Activated CD8-positive, alpha-beta memory T cell treated with anti-CD3 and anti-CD28 coated beads, Interleukin-2, amount 10 ng/mL, durations not matched to agents 7 days and 5 days (primary cell): ENCODE measurements around the gene PDE4D. TPM values are rescaled to one million over a fixed set of nuclear protein-coding genes. Genes with fewer than 3 reads are reported as not detected.
"Not testable (repeated sequence)": the region's sequence is repeated elsewhere in the genome, so short reads cannot be mapped to it uniquely, and the experiment has no call there.

Experiments
- ATAC-seq: fragments of 150-1000 bp; cut with Tn5 transposase; one replicate; pipeline ENCODE4 v1.10.0; 2021; ENCODE audit warnings: moderate library complexity
- CTCF ChIA-PET: fragments of 350-600 bp; sonication (Branson Sonifier 250); formaldehyde crosslinking; loops from one replicate; lab custom pipeline; 2021; ENCODE audit warnings: antibody characterized with exemption; lab: Charles Lee
- DNase-seq: peaks from one replicate; pipeline ENCODE4 v3.0.0-alpha.2; 2020
- H3K27ac Mint-ChIP-seq: one replicate; pipeline ENCODE4 v1.8.0; 2021; ENCODE audit warnings: mild to moderate bottlenecking, mixed read lengths
- H3K27me3 Mint-ChIP-seq: one replicate; pipeline ENCODE4 v1.8.0; 2021; ENCODE audit warnings: mixed read lengths
- H3K36me3 Mint-ChIP-seq: one replicate; pipeline ENCODE4 v1.8.0; 2021; ENCODE audit warnings: mild to moderate bottlenecking, mixed read lengths
- H3K4me1 Mint-ChIP-seq: one replicate; pipeline ENCODE4 v1.8.0; 2021; ENCODE audit warnings: mixed read lengths
- H3K4me3 Mint-ChIP-seq: one replicate; pipeline ENCODE4 v1.8.0; 2021; ENCODE audit warnings: mild to moderate bottlenecking, moderate library complexity, mixed read lengths
- H3K9me3 Mint-ChIP-seq: one replicate; pipeline ENCODE4 v1.8.0; 2022; ENCODE audit warnings: low read depth, mixed read lengths
- total RNA-seq, 2 experiments: library from RNA; stranded (reverse); gene quantifications; one replicate each; pipeline ENCODE4 v1.2.3, GENCODE V29; 2021

Gene PDE4D
- total RNA-seq, 2 experiments from 2014 or later, result 59.3 to 66.2 TPM

- Mint-ChIP-seq H3K4me1 (peaks cover 35% of the 10 kb centered on the region), H3K4me3 (no peak overlapping the region), H3K27ac (no peak overlapping the region), H3K36me3 (peaks cover 13% of the 10 kb centered on the region), H3K9me3 (no peaks in the 10 kb centered on the region), H3K27me3 (no peaks in the 10 kb centered on the region)
- no peak for ATAC-seq
- no peak for DNase-seq
- CTCF ChIA-PET, result interaction anchor here (1.1 kb wide), 1 partner anchor 175 kb away, joined by 3 read pairs; no protein-coding TSS in a partner anchor
Measured at GRCh38 chr5:59001154-59001553, 892.4 kb downstream of the PDE4D start.

DNA sequence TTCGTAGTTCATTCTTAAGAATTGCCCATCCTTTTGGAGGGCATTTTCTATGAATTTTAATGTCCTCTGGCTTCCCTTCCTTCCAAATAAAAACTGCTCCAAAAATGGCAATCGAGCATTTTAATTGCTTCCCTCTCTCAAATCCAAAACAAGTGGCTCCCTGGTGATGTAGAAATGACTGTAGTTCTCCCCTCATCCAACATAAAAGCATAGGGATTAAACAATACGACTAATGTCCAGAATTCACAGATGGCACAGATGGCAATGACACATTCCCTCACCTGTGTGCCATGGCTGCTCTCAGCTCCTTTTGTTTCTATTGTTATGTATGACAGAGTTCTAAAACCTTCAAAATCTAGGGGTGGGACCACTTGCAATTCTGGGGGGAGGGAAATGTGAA is 893.3 kb downstream of the PDE4D start:
- no peaks in the 10 kb centered on the region for H3K27me3 Mint-ChIP-seq
- peaks cover 35% of the 10 kb centered on the region for H3K4me1 Mint-ChIP-seq
- ATAC-seq (no peak), DNase-seq (no peak)
- no peak overlapping the region for H3K27ac Mint-ChIP-seq
- H3K9me3 Mint-ChIP-seq, result no peaks in the 10 kb centered on the region
- no peak overlapping the region for H3K4me3 Mint-ChIP-seq
- CTCF ChIA-PET, result no interaction called here
- peaks cover 15% of the 10 kb centered on the region for H3K36me3 Mint-ChIP-seq

GRCh38 chr5:58999804-59000203 is 893.7 kb downstream of the PDE4D start:
- CTCF ChIA-PET, result no interaction called here
- Mint-ChIP-seq H3K36me3 (peaks cover 15% of the 10 kb centered on the region), H3K27ac (no peak overlapping the region), H3K27me3 (no peaks in the 10 kb centered on the region), H3K9me3 (no peaks in the 10 kb centered on the region), H3K4me1 (peaks cover 32% of the 10 kb centered on the region), H3K4me3 (no peak overlapping the region)
- no peak for DNase-seq
- no peak for ATAC-seq

DNA sequence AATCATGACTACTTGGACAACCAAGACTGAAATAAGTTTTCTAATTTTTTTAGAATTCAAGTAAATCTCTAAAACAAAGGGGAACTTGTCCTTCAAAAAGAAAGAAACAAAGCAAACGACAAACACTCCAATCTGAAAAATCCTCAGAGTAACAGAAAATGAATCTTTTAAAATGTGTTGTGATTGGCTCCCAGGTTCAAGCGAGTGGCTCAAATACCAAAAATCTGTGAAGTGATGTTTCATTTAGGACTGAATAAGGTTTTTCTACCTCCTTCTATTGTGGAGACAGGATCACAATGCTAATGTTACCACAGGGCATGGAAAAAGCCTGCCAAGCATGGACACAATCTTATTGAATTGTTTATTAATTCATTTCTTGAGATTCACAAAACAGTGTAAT is 895.0 kb downstream of the PDE4D start:
- no peak overlapping the region for H3K27ac Mint-ChIP-seq
- no peak overlapping the region for H3K4me3 Mint-ChIP-seq
- ATAC-seq (no peak), DNase-seq (no peak)
- CTCF ChIA-PET, result interaction anchor here (0.8 kb wide), 1 partner anchor 15 kb away, joined by 3 read pairs; no protein-coding TSS in a partner anchor
- H3K36me3 Mint-ChIP-seq, result peaks cover 12% of the 10 kb centered on the region
- peaks cover 28% of the 10 kb centered on the region for H3K4me1 Mint-ChIP-seq
- no peaks in the 10 kb centered on the region for H3K9me3 Mint-ChIP-seq
- H3K27me3 Mint-ChIP-seq, result no peaks in the 10 kb centered on the region

DNA sequence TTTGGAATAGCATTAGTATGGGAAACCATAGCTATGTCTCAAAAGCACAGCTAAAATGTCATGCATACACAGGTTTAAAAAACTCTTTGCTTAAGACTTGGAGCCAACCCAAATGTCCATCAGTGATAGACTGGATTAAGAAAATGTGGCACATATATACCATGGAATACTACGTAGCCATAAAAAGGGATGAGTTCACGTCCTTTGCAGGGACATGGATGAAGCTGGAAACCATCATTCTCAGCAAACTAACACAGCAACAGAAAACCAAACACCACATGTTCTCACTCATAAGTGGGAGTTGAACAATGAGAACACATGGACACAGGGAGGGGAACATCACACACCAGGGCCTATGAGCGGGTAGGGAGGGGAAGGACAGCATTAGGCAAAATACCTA is 897.7 kb downstream of the PDE4D start:
- Mint-ChIP-seq H3K27ac (peak overlapping the region; percentile 38), H3K36me3 (peaks cover 23% of the 10 kb centered on the region), H3K4me1 (peaks cover 15% of the 10 kb centered on the region)
- not testable (repeated sequence) for H3K9me3 Mint-ChIP-seq, DNase-seq, H3K27me3 Mint-ChIP-seq, H3K4me3 Mint-ChIP-seq, ATAC-seq
- CTCF ChIA-PET, result interaction anchor here (0.7 to 1.1 kb wide), 4 partner anchors 11 to 105 kb away, joined by 3 read pairs; no protein-coding TSS in a partner anchor

DNA sequence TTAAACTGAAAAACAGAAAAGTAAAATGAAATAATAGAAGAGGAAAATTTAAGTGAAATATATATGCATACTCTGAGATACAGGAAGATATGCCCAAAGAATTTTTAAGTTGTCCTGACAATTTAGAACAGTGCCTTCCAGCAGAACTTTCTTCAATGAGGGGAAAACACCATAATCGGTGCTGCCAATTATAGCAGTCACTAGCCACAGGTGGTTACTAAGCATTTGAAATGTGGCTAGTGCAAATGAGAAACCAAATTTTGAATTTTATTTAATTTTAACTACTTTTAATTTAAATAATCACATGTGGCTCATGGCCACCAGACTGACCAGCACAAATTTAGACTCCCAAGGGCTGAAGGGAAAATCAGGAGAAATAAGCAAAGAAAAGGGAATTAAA is 900.1 kb downstream of the PDE4D start:
- H3K4me3 Mint-ChIP-seq, result no peak overlapping the region
- ATAC-seq, result no peak
- no peak for DNase-seq
- H3K36me3 Mint-ChIP-seq, result peaks cover 34% of the 10 kb centered on the region
- no peak overlapping the region for H3K27ac Mint-ChIP-seq
- CTCF ChIA-PET, result no interaction called here
- H3K27me3 Mint-ChIP-seq, result no peaks in the 10 kb centered on the region
- H3K4me1 Mint-ChIP-seq, result peaks cover 12% of the 10 kb centered on the region
- no peaks in the 10 kb centered on the region for H3K9me3 Mint-ChIP-seq

- H3K36me3 Mint-ChIP-seq, result peaks cover 56% of the 10 kb centered on the region
- H3K27ac Mint-ChIP-seq, result no peak overlapping the region
- H3K4me1 Mint-ChIP-seq, result peaks cover 8% of the 10 kb centered on the region
- no peaks in the 10 kb centered on the region for H3K27me3 Mint-ChIP-seq
- DNase-seq (no peak), ATAC-seq (no peak)
- H3K4me3 Mint-ChIP-seq, result no peak overlapping the region
- CTCF ChIA-PET, result no interaction called here
- no peaks in the 10 kb centered on the region for H3K9me3 Mint-ChIP-seq
Measured at GRCh38 chr5:58988938-58989337, 904.6 kb downstream of the PDE4D start.

DNA sequence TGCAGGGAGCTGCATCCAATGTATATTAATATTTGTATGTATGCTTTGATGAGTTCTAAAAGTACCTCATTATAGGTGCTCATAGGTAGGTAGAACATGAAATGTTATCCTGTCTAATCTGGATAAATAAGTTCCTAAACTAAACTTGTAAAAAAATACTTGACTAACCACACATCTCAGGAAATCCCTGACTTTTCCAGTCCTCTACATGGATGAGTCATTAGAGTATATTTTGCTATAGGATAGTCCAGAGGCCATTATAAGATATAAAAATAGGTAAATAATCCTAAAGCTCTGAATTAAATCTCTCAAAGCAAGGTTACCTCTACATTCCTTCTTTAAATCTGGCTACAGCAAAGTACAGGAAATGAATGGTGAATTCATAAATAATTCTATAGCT is 906.3 kb downstream of the PDE4D start:
- H3K4me1 Mint-ChIP-seq, result peaks cover 3% of the 10 kb centered on the region
- CTCF ChIA-PET, result no interaction called here
- H3K9me3 Mint-ChIP-seq, result no peaks in the 10 kb centered on the region
- H3K27ac Mint-ChIP-seq, result no peak overlapping the region
- peaks cover 62% of the 10 kb centered on the region for H3K36me3 Mint-ChIP-seq
- no peak overlapping the region for H3K4me3 Mint-ChIP-seq
- no peak for ATAC-seq
- DNase-seq, result no peak
- H3K27me3 Mint-ChIP-seq, result no peaks in the 10 kb centered on the region

GRCh38 chr5:58986281-58986680 is 907.2 kb downstream of the PDE4D start:
- Mint-ChIP-seq H3K36me3 (peaks cover 61% of the 10 kb centered on the region), H3K27me3 (no peaks in the 10 kb centered on the region), H3K4me3 (no peak overlapping the region), H3K9me3 (no peaks in the 10 kb centered on the region), H3K4me1 (peaks cover 2% of the 10 kb centered on the region), H3K27ac (no peak overlapping the region)
- ATAC-seq, result no peak
- CTCF ChIA-PET, result interaction anchor here (1.5 kb wide), 1 partner anchor 188 kb away, joined by 8 read pairs; no protein-coding TSS in a partner anchor
- DNase-seq, result no peak

- no peaks in the 10 kb centered on the region for H3K27me3 Mint-ChIP-seq
- DNase-seq (no peak), ATAC-seq (no peak)
- no peaks in the 10 kb centered on the region for H3K4me1 Mint-ChIP-seq
- no peak overlapping the region for H3K4me3 Mint-ChIP-seq
- peaks cover 62% of the 10 kb centered on the region for H3K36me3 Mint-ChIP-seq
- CTCF ChIA-PET, result interaction anchor here (1.5 kb wide), 1 partner anchor 188 kb away, joined by 8 read pairs; no protein-coding TSS in a partner anchor
- H3K9me3 Mint-ChIP-seq, result no peaks in the 10 kb centered on the region
- no peak overlapping the region for H3K27ac Mint-ChIP-seq
Measured at GRCh38 chr5:58985759-58986158, 907.8 kb downstream of the PDE4D start.

- Mint-ChIP-seq H3K27ac (no peak overlapping the region), H3K9me3 (no peaks in the 10 kb centered on the region)
- no peak for ATAC-seq
Measured at GRCh38 chr5:58985311-58985710, 908.2 kb downstream of the PDE4D start.

GRCh38 chr5:58983526-58984452 is 909.7 kb downstream of the PDE4D start:
- H3K4me1 Mint-ChIP-seq, result peaks cover 1% of the 10 kb centered on the region
- no peak for DNase-seq
- peaks cover 59% of the 10 kb centered on the region for H3K36me3 Mint-ChIP-seq
- no peaks in the 10 kb centered on the region for H3K9me3 Mint-ChIP-seq
- H3K27me3 Mint-ChIP-seq, result no peaks in the 10 kb centered on the region
- no peak for ATAC-seq
- H3K4me3 Mint-ChIP-seq, result no peak overlapping the region
- CTCF ChIA-PET, result interaction anchor here (0.7 to 1.2 kb wide), 3 partner anchors 15 to 191 kb away, joined by 3 to 4 read pairs (median 3); no protein-coding TSS in a partner anchor
- H3K27ac Mint-ChIP-seq, result no peak overlapping the region

More at GRCh38 chr5:58985311-58985710, 908.2 kb downstream of the PDE4D start:
- H3K4me1 Mint-ChIP-seq, result no peaks in the 10 kb centered on the region
- CTCF ChIA-PET, result interaction anchor here (1.5 kb wide), 1 partner anchor 189 kb away, joined by 8 read pairs; no protein-coding TSS in a partner anchor
- no peak overlapping the region for H3K4me3 Mint-ChIP-seq
- H3K36me3 Mint-ChIP-seq, result peaks cover 62% of the 10 kb centered on the region
- no peak for DNase-seq
- H3K27me3 Mint-ChIP-seq, result no peaks in the 10 kb centered on the region

- Mint-ChIP-seq H3K4me3 (no peak overlapping the region), H3K9me3 (no peaks in the 10 kb centered on the region), H3K36me3 (peaks cover 58% of the 10 kb centered on the region), H3K27ac (no peak overlapping the region), H3K4me1 (peaks cover 1% of the 10 kb centered on the region), H3K27me3 (no peaks in the 10 kb centered on the region)
- CTCF ChIA-PET, result no interaction called here
- no peak for ATAC-seq
- no peak for DNase-seq
Measured at GRCh38 chr5:58980890-58981289, 912.6 kb downstream of the PDE4D start.

GRCh38 chr5:58979090-58979489 is 914.4 kb downstream of the PDE4D start:
- ATAC-seq, result no peak
- Mint-ChIP-seq H3K4me3 (no peak overlapping the region), H3K36me3 (peaks cover 66% of the 10 kb centered on the region), H3K9me3 (no peaks in the 10 kb centered on the region), H3K27ac (no peak overlapping the region), H3K4me1 (peaks cover 1% of the 10 kb centered on the region), H3K27me3 (no peaks in the 10 kb centered on the region)
- DNase-seq, result no peak
- CTCF ChIA-PET, result no interaction called here
